HAP-1 (cell line): ENCODE measurements around the gene PCMT1.

Experiments used
- DNase-seq, 2 experiments: peaks; one replicate each; pipeline ENCODE4 v3.0.0-alpha.2; 2016 to 2020; ENCODE audit warnings: low spot score in 2 of 2
- H3K27me3 ChIP-seq: fragments of 250-450 bp; sonication (Bioruptor Pico); 2 replicates; pipeline ENCODE4 v1.5.1; 2020; ENCODE audit warnings: low read depth, mild to moderate bottlenecking, moderate library complexity
- H3K36me3 ChIP-seq: fragments of 250-450 bp; sonication (Bioruptor Pico); replicated peaks from 2 replicates; pipeline ENCODE4 v1.5.1; 2020; ENCODE audit warnings: mild to moderate bottlenecking
- H3K4me1 ChIP-seq: fragments of 250-450 bp; sonication (Bioruptor Pico); 2 replicates; pipeline ENCODE4 v1.5.1; 2020; ENCODE audit warnings: mild to moderate bottlenecking
- H3K4me3 ChIP-seq: fragments of 250-450 bp; sonication (Bioruptor Pico); 2 replicates; pipeline ENCODE4 v1.5.1; 2020; ENCODE audit warnings: mild to moderate bottlenecking, moderate library complexity
- H3K9me3 ChIP-seq: fragments of 250-450 bp; sonication (Bioruptor Pico); 2 replicates; pipeline ENCODE4 v1.5.1; 2020; ENCODE audit warnings: mild to moderate bottlenecking, moderate library complexity
- in situ Hi-C: fragments of 300-500 bp; cut with MboI; formaldehyde crosslinking; loops from 3 replicates; pipeline ENCODE4 v1.14.3; 2020; ENCODE audit warnings: low sequenced_read_pairs, inconsistent platforms, mixed read lengths

The PCMT1 gene

GRCh38 chr6:149755300-149756260 is 6.0 kb downstream of the PCMT1 start:
- in situ Hi-C loops, result no loop called here
- Histone ChIP-seq H3K36me3 (peaks cover 9% of the 10 kb centered on the region), H3K4me1 (peaks cover 3% of the 10 kb centered on the region; the same call in 1 of the 2 replicates), H3K9me3 (no peaks in the 10 kb centered on the region), H3K27me3 (no peaks in the 10 kb centered on the region), H3K4me3 (no peak overlapping the region)
- no peak for DNase-seq

GRCh38 chr6:149756261-149756636 is 6.7 kb downstream of the PCMT1 start:
- in situ Hi-C loops, result no loop called here
- DNase-seq, result no peak
- H3K9me3 ChIP-seq, result no peaks in the 10 kb centered on the region

GRCh38 chr6:149761438-149761837 is 11.9 kb downstream of the PCMT1 start:
- H3K36me3 ChIP-seq, result peaks cover 25% of the 10 kb centered on the region
- H3K9me3 ChIP-seq, result peaks cover 6% of the 10 kb centered on the region; the same call in 1 of the 2 replicates
- DNase-seq, result no peak
- no peaks in the 10 kb centered on the region for H3K4me1 ChIP-seq
- H3K4me3 ChIP-seq, result no peak overlapping the region
- in situ Hi-C loops, result no loop called here
- no peaks in the 10 kb centered on the region for H3K27me3 ChIP-seq

More at GRCh38 chr6:149756261-149756636, 6.7 kb downstream of the PCMT1 start:
- Histone ChIP-seq H3K27me3 (no peaks in the 10 kb centered on the region), H3K4me1 (peaks cover 3% of the 10 kb centered on the region; the same call in 1 of the 2 replicates), H3K4me3 (no peak overlapping the region), H3K36me3 (peaks cover 11% of the 10 kb centered on the region)

- no peak for DNase-seq
- no peak overlapping the region for H3K4me3 ChIP-seq
- H3K9me3 ChIP-seq, result peaks cover 6% of the 10 kb centered on the region; the same call in 1 of the 2 replicates
- H3K4me1 ChIP-seq, result no peaks in the 10 kb centered on the region
- in situ Hi-C loops, result no loop called here
- H3K27me3 ChIP-seq, result no peaks in the 10 kb centered on the region
- peaks cover 35% of the 10 kb centered on the region for H3K36me3 ChIP-seq
These were observed 14.3 kb downstream of the PCMT1 start for GRCh38 chr6:149763866-149764265.

- Histone ChIP-seq H3K9me3 (peaks cover 6% of the 10 kb centered on the region; the same call in 1 of the 2 replicates), H3K27me3 (no peaks in the 10 kb centered on the region), H3K4me3 (no peak overlapping the region), H3K36me3 (peaks cover 34% of the 10 kb centered on the region), H3K4me1 (no peaks in the 10 kb centered on the region)
- no peak for DNase-seq
- in situ Hi-C loops, result no loop called here
These were observed 16.7 kb downstream of the PCMT1 start for GRCh38 chr6:149766156-149766769.

GRCh38 chr6:149769676-149770075 is 20.1 kb downstream of the PCMT1 start:
- DNase-seq, result no peak
- no peaks in the 10 kb centered on the region for H3K27me3 ChIP-seq
- peaks cover 47% of the 10 kb centered on the region for H3K36me3 ChIP-seq
- H3K9me3 ChIP-seq, result peaks cover 6% of the 10 kb centered on the region; the same call in 1 of the 2 replicates
- in situ Hi-C loops, result no loop called here
- H3K4me1 ChIP-seq, result no peaks in the 10 kb centered on the region
- H3K4me3 ChIP-seq, result no peak overlapping the region

GRCh38 chr6:149771185-149771584 is 21.6 kb downstream of the PCMT1 start:
- in situ Hi-C loops, result no loop called here
- no peak overlapping the region for H3K4me3 ChIP-seq
- no peak for DNase-seq
- H3K4me1 ChIP-seq, result no peaks in the 10 kb centered on the region
- H3K36me3 ChIP-seq, result peaks cover 47% of the 10 kb centered on the region
- H3K9me3 ChIP-seq, result peaks cover 1% of the 10 kb centered on the region; the same call in 1 of the 2 replicates
- H3K27me3 ChIP-seq, result no peaks in the 10 kb centered on the region

GRCh38 chr6:149771925-149772324 is 22.4 kb downstream of the PCMT1 start:
- no peaks in the 10 kb centered on the region for H3K27me3 ChIP-seq
- H3K4me3 ChIP-seq, result no peak overlapping the region
- no peak for DNase-seq
- no peaks in the 10 kb centered on the region for H3K4me1 ChIP-seq
- in situ Hi-C loops, result no loop called here
- H3K36me3 ChIP-seq, result peaks cover 40% of the 10 kb centered on the region
- no peaks in the 10 kb centered on the region for H3K9me3 ChIP-seq

GRCh38 chr6:149777624-149778023 is 28.1 kb downstream of the PCMT1 start:
- Histone ChIP-seq H3K27me3 (no peaks in the 10 kb centered on the region), H3K9me3 (no peaks in the 10 kb centered on the region), H3K36me3 (peaks cover 34% of the 10 kb centered on the region), H3K4me1 (peaks cover 4% of the 10 kb centered on the region; the same call in 1 of the 2 replicates), H3K4me3 (no peak overlapping the region)
- in situ Hi-C loops, result no loop called here
- DNase-seq, result no peak

GRCh38 chr6:149779644-149779963 is 30.1 kb downstream of the PCMT1 start:
- Histone ChIP-seq H3K36me3 (peaks cover 31% of the 10 kb centered on the region), H3K9me3 (no peaks in the 10 kb centered on the region), H3K4me3 (no peak overlapping the region), H3K27me3 (no peaks in the 10 kb centered on the region), H3K4me1 (peaks cover 4% of the 10 kb centered on the region; the same call in 1 of the 2 replicates)
- no peak for DNase-seq
- in situ Hi-C loops, result no loop called here

GRCh38 chr6:149781715-149782114 is 32.2 kb downstream of the PCMT1 start:
- no peak overlapping the region for H3K4me3 ChIP-seq
- no peaks in the 10 kb centered on the region for H3K27me3 ChIP-seq
- in situ Hi-C loops, result no loop called here
- peaks cover 4% of the 10 kb centered on the region; the same call in 1 of the 2 replicates for H3K4me1 ChIP-seq
- no peaks in the 10 kb centered on the region for H3K9me3 ChIP-seq
- DNase-seq, result no peak
- peaks cover 23% of the 10 kb centered on the region for H3K36me3 ChIP-seq

GRCh38 chr6:149782337-149782736 is 32.8 kb downstream of the PCMT1 start:
- peaks cover 22% of the 10 kb centered on the region for H3K36me3 ChIP-seq
- in situ Hi-C loops, result no loop called here
- H3K4me1 ChIP-seq, result peaks cover 4% of the 10 kb centered on the region; the same call in 1 of the 2 replicates
- no peaks in the 10 kb centered on the region for H3K27me3 ChIP-seq
- no peak for DNase-seq
- H3K9me3 ChIP-seq, result no peaks in the 10 kb centered on the region
- no peak overlapping the region for H3K4me3 ChIP-seq

GRCh38 chr6:149783551-149783950 is 34.0 kb downstream of the PCMT1 start:
- no peak for DNase-seq

GRCh38 chr6:149806127-149806526 is 56.6 kb downstream of the PCMT1 start:
- Histone ChIP-seq H3K4me3 (no peak overlapping the region), H3K27me3 (no peaks in the 10 kb centered on the region), H3K4me1 (no peaks in the 10 kb centered on the region), H3K9me3 (no peaks in the 10 kb centered on the region), H3K36me3 (peaks cover 20% of the 10 kb centered on the region)
- in situ Hi-C loops, result no loop called here
- no peak for DNase-seq

More at GRCh38 chr6:149783551-149783950, 34.0 kb downstream of the PCMT1 start:
- peaks cover 4% of the 10 kb centered on the region; the same call in 1 of the 2 replicates for H3K4me1 ChIP-seq
- no peak overlapping the region for H3K4me3 ChIP-seq
- in situ Hi-C loops, result no loop called here
- no peaks in the 10 kb centered on the region for H3K27me3 ChIP-seq
- peaks cover 17% of the 10 kb centered on the region for H3K36me3 ChIP-seq
- no peaks in the 10 kb centered on the region for H3K9me3 ChIP-seq
